GM18517 (cell line): ENCODE data around the gene ADCY10.

Experiments used
- ATAC-seq: cut with Tn5 transposase; IDR thresholded peaks from one replicate; pipeline ENCODE4 v1.9.1; 2021; ENCODE audit warnings: mild to moderate bottlenecking, moderate library complexity; ENCODE audit not compliant: unreplicated experiment

The ADCY10 gene

GRCh38 chr1:167784876-167785550 lies 128.9 kb downstream of the ADCY10 start:
- ATAC-seq: no peak

GRCh38 chr1:167782946-167783345 lies 131.0 kb downstream of the ADCY10 start:
- ATAC-seq: no peak

GRCh38 chr1:167781558-167781957 lies 132.4 kb downstream of the ADCY10 start:
- no peak for ATAC-seq

- ATAC-seq: no peak
These were observed 136.7 kb downstream of the ADCY10 start for GRCh38 chr1:167777269-167777650.

GRCh38 chr1:167776616-167777268 lies 137.2 kb downstream of the ADCY10 start:
- no peak for ATAC-seq

- ATAC-seq: no peak
These were observed 137.8 kb downstream of the ADCY10 start for GRCh38 chr1:167776151-167776550.

GRCh38 chr1:167775178-167775577 lies 138.8 kb downstream of the ADCY10 start:
- ATAC-seq: no peak

- ATAC-seq: no peak
These were observed 139.2 kb downstream of the ADCY10 start for GRCh38 chr1:167774710-167775109.

- ATAC-seq: no peak
These were observed 140.4 kb downstream of the ADCY10 start for GRCh38 chr1:167773516-167773915.

- no peak for ATAC-seq
These were observed 141.5 kb downstream of the ADCY10 start for GRCh38 chr1:167772436-167772835.

- ATAC-seq: no peak
These were observed 143.8 kb downstream of the ADCY10 start for GRCh38 chr1:167770127-167770526.

- no peak for ATAC-seq
These were observed 146.2 kb downstream of the ADCY10 start for GRCh38 chr1:167767761-167768160.

GRCh38 chr1:167766538-167766937 lies 147.4 kb downstream of the ADCY10 start:
- no peak for ATAC-seq

GRCh38 chr1:167765496-167765895 lies 148.4 kb downstream of the ADCY10 start:
- no peak for ATAC-seq

GRCh38 chr1:167764458-167765330 lies 149.2 kb downstream of the ADCY10 start:
- no peak for ATAC-seq

- no peak for ATAC-seq
These were observed 150.3 kb downstream of the ADCY10 start for GRCh38 chr1:167763525-167764220.

GRCh38 chr1:167762061-167762746 lies 151.7 kb downstream of the ADCY10 start:
- ATAC-seq: no peak

GRCh38 chr1:167761400-167761799 lies 152.5 kb downstream of the ADCY10 start:
- ATAC-seq: no peak
